ENCODE data around the gene C17orf113.

Gene C17orf113

GRCh38 chr17:42025936-42026335 lies 24.5 kb downstream of the C17orf113 start:
- no peak overlapping the region for H3K27ac ChIP-seq
- TF ChIP-seq CTCF (conservative IDR thresholded peaks at IDR 0.05): no peak

- no peak overlapping the region for H3K27ac ChIP-seq
- peak; percentile 61 for TF ChIP-seq CTCF (conservative IDR thresholded peaks at IDR 0.05)
Measured at GRCh38 chr17:42025191-42025579, 25.2 kb downstream of the C17orf113 start.

- TF ChIP-seq CTCF (conservative IDR thresholded peaks at IDR 0.05): no peak
- H3K27ac ChIP-seq: no peak overlapping the region
Measured at GRCh38 chr17:42023524-42024349, 26.7 kb downstream of the C17orf113 start.

DNA sequence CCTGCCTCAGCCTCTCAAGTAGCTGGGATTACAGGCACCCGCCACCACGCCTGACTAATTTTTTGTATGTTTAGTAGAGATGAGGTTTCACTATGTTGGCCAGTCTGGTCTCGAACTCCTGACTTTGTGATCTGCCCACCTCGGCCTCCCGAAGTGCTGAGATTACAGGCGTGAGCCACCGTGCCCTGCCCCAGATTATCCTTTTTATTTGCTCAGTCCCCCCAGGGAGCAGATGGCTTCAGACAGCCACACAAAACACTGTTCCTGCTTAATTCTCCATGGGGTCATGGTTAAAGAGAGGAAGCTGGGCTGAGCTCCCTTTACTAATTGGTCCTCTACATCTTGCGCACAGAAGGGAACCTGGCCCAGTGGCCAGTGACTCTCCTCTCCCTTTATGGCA lies 29.6 kb downstream of the C17orf113 start:
- H3K27ac ChIP-seq: peak overlapping the region; percentile 73; the same call in 1 of the 2 replicates

DNA sequence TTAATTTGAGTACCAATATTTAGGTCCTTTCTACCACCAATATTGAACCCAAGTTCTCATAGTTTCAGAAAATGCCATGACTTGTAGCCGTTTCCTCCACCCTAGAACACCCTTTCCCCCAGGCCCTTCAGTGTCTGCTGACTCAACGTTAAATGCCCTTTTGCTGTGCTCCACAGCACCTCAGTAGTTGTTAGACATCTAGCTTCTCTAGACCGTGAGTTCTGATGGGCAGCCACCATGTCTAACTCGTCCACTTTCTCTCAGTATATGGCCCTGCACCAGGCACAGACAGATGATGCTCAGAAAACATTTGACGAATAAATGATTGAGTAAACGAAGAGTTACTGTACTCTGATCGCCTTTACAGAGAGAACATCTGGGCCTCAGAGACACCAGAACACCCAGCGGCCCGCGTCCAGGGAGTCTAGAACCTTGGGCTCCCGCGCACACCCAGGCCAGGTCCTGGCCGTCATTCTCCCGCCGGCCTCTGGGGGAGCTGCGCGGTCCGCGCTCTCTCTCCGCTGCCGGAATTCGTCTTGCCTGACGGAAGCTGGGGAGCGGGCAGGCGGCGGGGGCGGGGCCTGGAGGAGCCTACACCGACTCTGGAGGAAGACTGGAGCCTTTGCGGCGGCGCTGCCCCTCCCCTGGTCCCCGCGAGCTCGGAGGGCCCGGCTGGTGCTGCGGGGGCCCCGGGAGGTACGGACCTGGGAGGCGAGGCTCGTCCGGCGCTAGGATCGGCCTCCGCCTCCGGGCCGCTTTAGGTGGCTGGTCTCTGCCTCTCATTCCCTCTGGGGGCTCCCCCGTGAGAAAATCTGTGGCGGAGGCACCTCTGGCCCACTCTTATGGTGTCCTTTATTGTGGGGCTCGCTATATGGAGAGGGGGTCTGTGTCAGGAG lies 30.6 kb downstream of the C17orf113 start, which contains the start of gene NKIRAS2:
NKIRAS2 (plus strand) TSS at position 582 of the 896 bp plus-strand sequence. CDS start 1,488 bp downstream, outside the sequence.
- peak within 1 kb of the TSS; percentile 73 for H3K27ac ChIP-seq
- peak; percentile 88 for TF ChIP-seq CTCF (conservative IDR thresholded peaks at IDR 0.05)

GRCh38 chr17:42018988-42019387 lies 31.4 kb downstream of the C17orf113 start:
- TF ChIP-seq CTCF (conservative IDR thresholded peaks at IDR 0.05): no peak
- no peak overlapping the region for H3K27ac ChIP-seq

DNA sequence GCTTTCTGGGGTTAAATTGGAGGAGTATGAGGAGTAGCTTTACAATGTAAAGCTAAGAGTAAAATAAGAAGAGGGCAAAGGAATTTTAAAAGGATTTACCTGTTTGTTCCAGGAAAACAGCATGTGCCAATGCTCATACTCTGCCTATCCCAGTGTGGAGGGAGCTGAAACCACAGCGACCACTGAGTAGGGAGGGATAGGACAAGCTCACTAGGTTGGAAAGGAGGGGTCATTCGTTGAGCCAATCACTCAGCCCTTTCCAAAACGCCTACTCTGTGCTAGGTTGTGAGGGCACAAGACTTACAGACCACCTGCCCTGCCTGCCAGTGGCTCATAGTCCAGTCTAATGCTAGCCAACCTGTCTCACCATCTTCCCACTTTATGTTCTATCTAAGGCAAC lies 32.1 kb downstream of the C17orf113 start:
- TF ChIP-seq CTCF (conservative IDR thresholded peaks at IDR 0.05): no peak
- H3K27ac ChIP-seq: peak overlapping the region; percentile 84
